HEK293 (cell line): ENCODE measurements around the gene PLEKHG2.

ENCODE experiments used
- CTCF ChIA-PET: fragments of 350-600 bp; formaldehyde crosslinking; extraction: SDS; loops from one replicate; lab custom pipeline; 2021; ENCODE audit warnings: antibody characterized with exemption; lab: Yijun Ruan, JAX
- POLR2A ChIA-PET: fragments of 300-600 bp; formaldehyde crosslinking; extraction: SDS; loops from one replicate; lab custom pipeline; 2020; ENCODE audit warnings: antibody characterized with exemption, inconsistent platforms; lab: Yijun Ruan, JAX
- H3K27ac ChIP-seq: fragments of 200-500 bp; sonication (Bioruptor generic); 2 replicates; pipeline ENCODE4 v1.5.1; 2014; ENCODE audit warnings: low read depth, low read length, control low read depth, inconsistent platforms; ENCODE audit errors: extremely low read depth
- H3K36me3 ChIP-seq, 2 experiments: fragments of 200-500 bp in 1 of 2; sonication (Bioruptor generic) in 1 of 2; 1 replicate in 1 of 2; 2 replicates in 1 of 2; pipeline ENCODE4 v1.5.1; 2014 to 2017; ENCODE audit warnings: inconsistent platforms in 2 of 2, low read length in 2 of 2; ENCODE audit not compliant: control insufficient read depth in 2 of 2, insufficient read depth in 1 of 2
- H3K4me1 ChIP-seq: fragments of 200-500 bp; sonication (Bioruptor generic); 2 replicates; pipeline ENCODE4 v1.5.1; 2014; ENCODE audit warnings: mild to moderate bottlenecking, low read length, inconsistent platforms; ENCODE audit not compliant: control insufficient read depth, insufficient read depth
- H3K4me3 ChIP-seq: 2 replicates; pipeline ENCODE4 v1.5.1; 2011; ENCODE audit warnings: low read depth, mild to moderate bottlenecking, control low read depth, low read length, moderate library complexity
- H3K9me3 ChIP-seq: fragments of 200-500 bp; sonication (Bioruptor generic); 2 replicates; pipeline ENCODE4 v1.5.1; 2014; ENCODE audit warnings: low read depth, low read length, inconsistent platforms; ENCODE audit not compliant: control insufficient read depth, insufficient read depth
- GFI1B ChIP-seq: fragments of 450-650 bp; formaldehyde crosslinking; IDR thresholded peaks from 2 replicates; pipeline ENCODE4 v1.5.1; 2016; ENCODE audit warnings: missing biosample characterization, missing genetic modification characterization
- KLF1 ChIP-seq: fragments of 450-650 bp; formaldehyde crosslinking; IDR thresholded peaks from 2 replicates; pipeline ENCODE4 v1.5.1; 2016; ENCODE audit warnings: missing biosample characterization, missing genetic modification characterization
- KLF8 ChIP-seq: fragments of 450-650 bp; formaldehyde crosslinking; IDR thresholded peaks from 2 replicates; pipeline ENCODE4 v1.5.1; 2016; ENCODE audit warnings: missing biosample characterization, missing genetic modification characterization
- PATZ1 ChIP-seq: fragments of 450-650 bp; formaldehyde crosslinking; IDR thresholded peaks from 2 replicates; pipeline ENCODE4 v1.5.1; 2016; ENCODE audit warnings: missing biosample characterization, missing genetic modification characterization
- PRDM1 ChIP-seq: fragments of 450-650 bp; formaldehyde crosslinking; IDR thresholded peaks from 2 replicates; pipeline ENCODE4; 2016; ENCODE audit warnings: missing biosample characterization, missing genetic modification characterization
- REPIN1 ChIP-seq: fragments of 450-650 bp; formaldehyde crosslinking; IDR thresholded peaks from 2 replicates; pipeline ENCODE4 v1.5.1; 2017; ENCODE audit warnings: missing biosample characterization, missing genetic modification characterization, low read depth
- SP7 ChIP-seq: fragments of 450-650 bp; formaldehyde crosslinking; IDR thresholded peaks from 2 replicates; pipeline ENCODE4 v1.5.1; 2016; ENCODE audit warnings: missing biosample characterization, missing genetic modification characterization
- ZBTB49 ChIP-seq: fragments of 450-650 bp; formaldehyde crosslinking; IDR thresholded peaks from 2 replicates; pipeline ENCODE4 v1.5.1; 2016; ENCODE audit warnings: missing biosample characterization, missing genetic modification characterization, low read depth
- ZFP69B ChIP-seq: fragments of 450-650 bp; formaldehyde crosslinking; IDR thresholded peaks from 2 replicates; pipeline ENCODE4 v1.5.1; 2016; ENCODE audit warnings: missing biosample characterization, missing genetic modification characterization
- ZNF16 ChIP-seq: fragments of 450-650 bp; formaldehyde crosslinking; IDR thresholded peaks from 2 replicates; pipeline ENCODE4 v1.5.1; 2016; ENCODE audit warnings: low read depth, missing biosample characterization, missing genetic modification characterization
- ZNF184 ChIP-seq: fragments of 450-650 bp; IDR thresholded peaks from 2 replicates; pipeline ENCODE4 v1.5.1; 2018; ENCODE audit warnings: missing biosample characterization, mild to moderate bottlenecking, missing genetic modification characterization
- ZNF341 ChIP-seq: fragments of 450-650 bp; formaldehyde crosslinking; IDR thresholded peaks from 2 replicates; pipeline ENCODE4; 2016; ENCODE audit warnings: low read depth, missing biosample characterization, missing genetic modification characterization
- ZNF433 ChIP-seq: fragments of 450-650 bp; formaldehyde crosslinking; IDR thresholded peaks from 2 replicates; pipeline ENCODE4 v1.5.1; 2016; ENCODE audit warnings: missing biosample characterization, missing genetic modification characterization, low read depth
- ZNF549 ChIP-seq: fragments of 450-650 bp; IDR thresholded peaks from 2 replicates; pipeline ENCODE4 v1.5.1; 2018; ENCODE audit warnings: missing biosample characterization, missing genetic modification characterization, mild to moderate bottlenecking, inconsistent platforms, moderate library complexity
- ZNF560 ChIP-seq: fragments of 450-650 bp; formaldehyde crosslinking; IDR thresholded peaks from 2 replicates; pipeline ENCODE4 v1.5.1; 2017; ENCODE audit warnings: missing biosample characterization, missing genetic modification characterization, borderline replicate concordance
- ZNF580 ChIP-seq: fragments of 450-650 bp; formaldehyde crosslinking; IDR thresholded peaks from 2 replicates; pipeline ENCODE4 v1.5.1; 2016; ENCODE audit warnings: missing biosample characterization, missing genetic modification characterization
- ZNF76 ChIP-seq: fragments of 450-650 bp; formaldehyde crosslinking; IDR thresholded peaks from 2 replicates; pipeline ENCODE4; 2016; ENCODE audit warnings: low read depth, missing biosample characterization, missing genetic modification characterization, borderline replicate concordance
- ZNF785 ChIP-seq: fragments of 450-650 bp; formaldehyde crosslinking; IDR thresholded peaks from 2 replicates; pipeline ENCODE4 v1.5.1; 2016; ENCODE audit warnings: missing biosample characterization, missing genetic modification characterization
- ZNF837 ChIP-seq: fragments of 450-650 bp; formaldehyde crosslinking; IDR thresholded peaks from 2 replicates; pipeline ENCODE4 v1.5.1; 2016; ENCODE audit warnings: missing biosample characterization, missing genetic modification characterization
- ZSCAN4 ChIP-seq: fragments of 450-650 bp; formaldehyde crosslinking; IDR thresholded peaks from 2 replicates; pipeline ENCODE4 v1.5.1; 2017; ENCODE audit warnings: missing biosample characterization, missing genetic modification characterization

Gene PLEKHG2

GRCh38 chr19:39397360-39398296, 14.8 kb upstream of the PLEKHG2 start (continued):
- no peak; the same call in 1 of the 2 replicates for TF ChIP-seq GFI1B (tag by site-specific recombination)
- peak; percentile 93 for TF ChIP-seq ZNF341 (tag by site-specific recombination)
- no peak for TF ChIP-seq ZNF16 (tag by site-specific recombination)
- no peak for TF ChIP-seq ZBTB49 (tag by site-specific recombination)
- TF ChIP-seq PRDM1 (tag by site-specific recombination), result no peak
- no peak for TF ChIP-seq ZNF433 (tag by site-specific recombination)
- TF ChIP-seq ZFP69B (tag by site-specific recombination), result peak; percentile 75
- no peak for TF ChIP-seq ZNF549 (tag by site-specific recombination)
- no peak for TF ChIP-seq REPIN1 (tag by site-specific recombination)
- peak; percentile 95 for TF ChIP-seq PATZ1 (tag by site-specific recombination)
- peak; percentile 64 for TF ChIP-seq KLF8 (tag by site-specific recombination)
- TF ChIP-seq ZNF837 (tag by site-specific recombination), result no peak
- TF ChIP-seq ZNF580 (tag by site-specific recombination), result peak; percentile 93

GRCh38 chr19:39398297-39398864, 14.1 kb upstream of the PLEKHG2 start:
- H3K4me3 ChIP-seq, result no peak overlapping the region
- peaks cover 17% of the 10 kb centered on the region for H3K4me1 ChIP-seq
- peaks cover 30 to 36% of the 10 kb centered on the region in 2 experiments for H3K36me3 ChIP-seq
- H3K9me3 ChIP-seq, result no peaks in the 10 kb centered on the region
- H3K27ac ChIP-seq, result peak overlapping the region; percentile 3; the same call in 1 of the 2 replicates
- ChIA-PET POLR2A (interaction anchor here (0.5 to 5.7 kb wide), 13 partner anchors 9 to 190 kb away, joined by 3 to 56 read pairs (median 4); partner anchors contain the start of genes PLEKHG2, RPS16, SAMD4B and SUPT5H), CTCF (interaction anchor here (0.6 to 5.1 kb wide), 54 partner anchors 9 to 996 kb away, joined by 3 to 144 read pairs (median 4); partner anchors contain the start of genes DLL3, EID2B, FAM98C and PLEKHG2)
- TF ChIP-seq KLF1 (peak; percentile 80), ZNF560 (tag by site-specific recombination) (no peak), ZSCAN4 (tag by site-specific recombination) (no peak), ZNF76 (tag by site-specific recombination) (no peak), PATZ1 (tag by site-specific recombination) (0 out of 2 replicates have a peak, but pooled peaks have one; percentile 18), ZNF184 (tag by site-specific recombination) (peak; percentile 94), REPIN1 (tag by site-specific recombination) (no peak), SP7 (no peak), ZNF785 (tag by site-specific recombination) (0 out of 2 replicates have a peak, but pooled peaks have one; percentile 9)
